Measurements from ENCODE around the gene HECW1.

- TF ChIP-seq REST (IDR thresholded peaks at IDR 0.05; ENCODE audit: insufficient read depth in 1 of 2, low read depth in 2 of 2, low read length in 2 of 2) = no peak
- no peak for TF ChIP-seq TAF1 (IDR thresholded peaks at IDR 0.05; ENCODE audit: borderline replicate concordance, insufficient read depth, low read length)
- no peak for TF ChIP-seq FOXP2 (optimal IDR thresholded peaks at IDR 0.05; ENCODE audit: borderline replicate concordance, extremely low read depth, extremely low read length, insufficient read depth)
- TF ChIP-seq POLR2AphosphoS5 (IDR thresholded peaks at IDR 0.05; ENCODE audit: low read depth, low read length) = no peak
Observed at GRCh38 chr7:43589728-43590127, 477.3 kb downstream of the HECW1 start.
